Adrenal gland (tissue), 12 donors: Measurements from ENCODE around the gene CCDC174. TPM values are rescaled to one million over a fixed set of nuclear protein-coding genes. Genes with fewer than 3 reads are reported as not detected.

Experiments used
- DNase-seq, 7 donors: peaks; one replicate each; pipeline ENCODE4 v3.0.0-alpha.2; 2019 to 2020
- H3K27ac ChIP-seq, 5 donors: fragments of 200-600 bp; sonication (generic) in 4 of 5; 1 replicate in 3 of 5; 2 replicates in 2 of 5; pipeline versions ENCODE4 v1.5.1 to v1.8.0; 2016 to 2020; ENCODE audit warnings: mild to moderate bottlenecking in 1 of 5
- H3K27me3 ChIP-seq: fragments of 200-600 bp; 2 replicates; pipeline ENCODE4 v1.8.0; 2021
- H3K36me3 ChIP-seq, 2 donors: fragments of 200-600 bp; replicated peaks in 1 of 2; 1 replicate in 1 of 2; 2 replicates in 1 of 2; pipeline versions ENCODE4 v1.5.1 to v1.8.0; 2018 to 2022
- H3K4me1 ChIP-seq, 2 donors: fragments of 200-600 bp; replicated peaks in 1 of 2; 1 replicate in 1 of 2; 2 replicates in 1 of 2; pipeline versions ENCODE4 v1.5.1 to v1.8.0; 2018 to 2021
- H3K4me3 ChIP-seq, 4 donors: fragments of 200-600 bp; sonication (generic) in 3 of 4; one replicate each; pipeline ENCODE4 v1.5.1; 2016 to 2018
- H3K9me3 ChIP-seq, 3 donors: fragments of 200-600 bp; sonication (generic) in 1 of 3; replicated peaks in 1 of 3; 1 replicate in 2 of 3; 2 replicates in 1 of 3; pipeline versions ENCODE4 v1.5.1 to v1.8.0; 2016 to 2021
- CTCF ChIP-seq, 6 experiments: fragments of 450-650 bp in 4 of 6; fragments of 200-600 bp in 2 of 6; sonication (generic) in 1 of 6; IDR thresholded peaks; 1 replicate in 5 of 6; 2 replicates in 1 of 6; pipeline versions ENCODE4 v1.5.1 to v1.8.0; 2016 to 2021; ENCODE audit warnings: antibody characterized with exemption in 6 of 6, mild to moderate bottlenecking in 2 of 6, moderate library complexity in 1 of 6
- POLR2A ChIP-seq, 2 donors: fragments of 450-650 bp; IDR thresholded peaks; one replicate each; pipeline ENCODE4 v1.6.1; 2017; ENCODE audit warnings: antibody characterized with exemption in 2 of 2, mild to moderate bottlenecking in 2 of 2, moderate library complexity in 1 of 2
- WGBS, 4 donors: extraction: QIAGEN DNeasy Blood & Tissue Kit in 2 of 4; methylation state at CpG; one replicate each; pipeline versions ENCODE4 v1.1.5 to v1.1.7; 2013 to 2017; 5-methylcytosine and 5-hydroxymethylcytosine counted together
- intact Hi-C, 2 donors: fragments of 100-400 bp; cut with DNase I; formaldehyde crosslinking; loops; one replicate each; pipeline versions ENCODE4 v1.14.1 to v1.15.0; 2022 to 2023
- polyA plus RNA-seq, 3 donors: library from polyadenylated mRNA; stranded (reverse); fragments of 200-250 nt in 2 of 3; fragments of 350-450 nt in 1 of 3; fragmentation: Illumina TruSeq in 1 of 3; extraction: RNeasy Lipid Tissue Mini Kit (QIAGEN cat#74804) in 1 of 3; gene quantifications; one replicate each; pipeline ENCODE4 v1.2.3, GENCODE V29; 2013 to 2014
- total RNA-seq, 9 donors: library from RNA; depleted of rRNA in 4 of 9; stranded (reverse); fragments of >200 nt in 4 of 9; fragments of 120-200 nt in 1 of 9; fragmentation: NEBNext Ultra II Directional in 1 of 9; extraction: Animal tissue kit (Norgen Biotek cat#: 25700) in 1 of 9; gene quantifications; one replicate each; pipeline versions ENCODE4 v1.1.0 to v1.2.4, GENCODE V29; 2013 to 2023
- donor health status: healthy with polysubstance abuse.
- donor health status: Bipolar disorder and iron deficiency.
- donor health status: DM: yes; HTN: yes; CAD: no.
- donor health status: DM: no; HTN: no; CAD: no.
- donor health status: DM: no; HTN: no; CAD: no.
- donor health status: DM: yes; HTN: yes; CAD: no.

The CCDC174 gene
- total and polyA plus RNA-seq, 12 donors = 4.3 to 31.6 (median 20.1) TPM

- H3K27me3 ChIP-seq = peaks cover 31% of the 10 kb centered on the region
- H3K4me3 ChIP-seq = no peak overlapping the region
- TF ChIP-seq POLR2A (IDR thresholded peaks at IDR 0.05) (no peak), CTCF (IDR thresholded peaks at IDR 0.05) (no peak)
- H3K9me3 ChIP-seq = no peaks in the 10 kb centered on the region
- intact Hi-C loops = no loop called here
- DNase-seq = peak in 1 of 7 donors; percentile 20
- H3K36me3 ChIP-seq = no peaks in the 10 kb centered on the region
- no peak overlapping the region for H3K27ac ChIP-seq
- H3K4me1 ChIP-seq = no peaks in the 10 kb centered on the region
- 45 to 64% (median 52%) methylated on average over 9 to 10 of the region's 10 CpGs for WGBS, 4 donors
These were observed 11.4 kb upstream of the CCDC174 start for GRCh38 chr3:14640157-14640562.

- 20 to 30% (median 23%) methylated on average over 2 of the region's 2 CpGs for WGBS, 4 donors
- Histone ChIP-seq H3K36me3 (no peaks in the 10 kb centered on the region), H3K4me3 (no peak overlapping the region), H3K27me3 (peaks cover 31% of the 10 kb centered on the region), H3K27ac (no peak overlapping the region), H3K4me1 (no peaks in the 10 kb centered on the region), H3K9me3 (no peaks in the 10 kb centered on the region)
- TF ChIP-seq POLR2A (IDR thresholded peaks at IDR 0.05) = no peak
- no peak for TF ChIP-seq CTCF (IDR thresholded peaks at IDR 0.05)
- intact Hi-C loops = no loop called here
- no peak for DNase-seq
These were observed 10.8 kb upstream of the CCDC174 start for GRCh38 chr3:14640734-14641133.

- no peak overlapping the region for H3K27ac ChIP-seq
- no peak overlapping the region for H3K4me3 ChIP-seq
- H3K36me3 ChIP-seq = no peaks in the 10 kb centered on the region
- TF ChIP-seq CTCF (IDR thresholded peaks at IDR 0.05) = no peak
- TF ChIP-seq POLR2A (IDR thresholded peaks at IDR 0.05) = no peak
- intact Hi-C loops = no loop called here
- 68 to 83% (median 75%) methylated on average over 3 to 4 of the region's 4 CpGs for WGBS, 4 donors
- no peaks in the 10 kb centered on the region for H3K9me3 ChIP-seq
- no peak for DNase-seq
- no peaks in the 10 kb centered on the region for H3K4me1 ChIP-seq
- peaks cover 28% of the 10 kb centered on the region for H3K27me3 ChIP-seq
These were observed 10.2 kb upstream of the CCDC174 start for GRCh38 chr3:14641346-14641745.

GRCh38 chr3:14645453-14645852, 6.1 kb upstream of the CCDC174 start:
- no peaks in the 10 kb centered on the region for H3K36me3 ChIP-seq
- no peak overlapping the region for H3K4me3 ChIP-seq
- H3K4me1 ChIP-seq = no peaks in the 10 kb centered on the region
- no peaks in the 10 kb centered on the region for H3K9me3 ChIP-seq
- peaks cover 7% of the 10 kb centered on the region for H3K27me3 ChIP-seq
- no peak overlapping the region for H3K27ac ChIP-seq
- 76 to 84% (median 82%) methylated on average over 5 of the region's 5 CpGs for WGBS, 4 donors
- no peak for DNase-seq
- TF ChIP-seq CTCF (IDR thresholded peaks at IDR 0.05) = no peak
- TF ChIP-seq POLR2A (IDR thresholded peaks at IDR 0.05) = no peak
- intact Hi-C loops = no loop called here
